Smooth muscle cell of the brain vasculature (primary cell): ENCODE results near the gene ASB8.
"Not testable (repeated sequence)": the region's sequence is repeated elsewhere in the genome, so short reads cannot be mapped to it uniquely, and the experiment has no call there.

Experiments used
- DNase-seq: peaks from one replicate; pipeline ENCODE4 v3.0.0-alpha.2; 2012; ENCODE audit warnings: low read depth, low spot score

ASB8 gene

DNA sequence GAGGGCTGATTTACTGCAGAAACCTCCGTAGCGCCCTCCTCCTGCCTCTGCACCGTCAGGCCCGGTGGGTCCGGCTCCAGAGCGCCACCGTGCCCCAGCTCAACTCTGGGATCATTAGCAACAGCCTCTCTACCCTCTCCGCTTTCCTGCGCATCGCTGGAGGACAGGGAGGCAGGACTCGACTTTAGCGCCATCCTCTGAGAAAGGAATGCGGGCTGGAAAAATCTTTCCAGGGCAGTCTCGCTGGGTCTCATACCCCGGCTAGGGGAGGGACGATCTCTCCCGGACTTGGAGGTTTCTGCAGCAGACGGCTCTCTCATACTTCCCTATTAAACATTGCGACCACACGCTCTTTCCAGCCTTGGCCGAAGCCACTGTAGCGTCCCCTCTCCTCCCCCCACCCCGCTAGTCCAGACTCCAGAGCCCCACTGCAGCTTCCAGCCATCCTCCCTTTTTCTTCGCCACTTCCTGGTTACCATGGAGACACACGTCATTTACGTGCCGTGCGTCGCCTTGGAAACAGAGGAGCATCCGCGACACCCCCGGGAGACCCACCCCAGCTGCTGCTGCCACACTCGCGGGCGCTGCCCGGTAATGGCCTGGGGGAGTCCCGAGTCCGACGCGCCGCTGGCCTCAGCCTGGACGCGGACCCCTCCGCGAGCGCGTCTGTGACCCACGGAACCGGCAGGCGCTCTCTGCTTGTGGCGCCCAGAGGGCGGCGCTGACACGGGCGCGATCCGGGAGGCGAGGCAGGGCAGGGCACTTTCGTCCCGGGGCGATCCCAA lies 26.0 kb upstream of the ASB8 start, which contains the start of gene CCDC184:
Gene CCDC184 (plus strand): TSS at position 554 of the 785 bp plus-strand sequence. CDS start 479 bp downstream, outside the sequence.
- DNase-seq = no peak

DNA sequence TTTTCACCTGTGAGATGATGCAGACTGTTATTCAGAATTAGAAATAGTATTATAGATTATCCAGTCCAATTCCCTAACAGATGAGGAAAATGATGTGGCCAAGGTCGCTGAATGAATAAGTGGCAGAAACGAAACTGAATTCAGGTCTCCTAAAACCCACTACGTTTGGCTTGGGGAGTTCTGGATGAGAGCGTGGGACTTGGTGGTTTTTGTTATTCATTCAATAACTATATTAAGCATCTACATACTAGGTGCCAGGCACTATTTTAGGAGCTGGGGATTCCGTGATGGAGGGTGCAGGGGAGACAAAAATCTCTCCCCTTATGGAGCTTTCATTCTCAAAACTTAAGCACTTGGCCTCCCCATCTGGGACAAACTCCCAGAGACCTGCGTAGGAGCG lies 25.3 kb upstream of the ASB8 start:
- no peak for DNase-seq

DNA sequence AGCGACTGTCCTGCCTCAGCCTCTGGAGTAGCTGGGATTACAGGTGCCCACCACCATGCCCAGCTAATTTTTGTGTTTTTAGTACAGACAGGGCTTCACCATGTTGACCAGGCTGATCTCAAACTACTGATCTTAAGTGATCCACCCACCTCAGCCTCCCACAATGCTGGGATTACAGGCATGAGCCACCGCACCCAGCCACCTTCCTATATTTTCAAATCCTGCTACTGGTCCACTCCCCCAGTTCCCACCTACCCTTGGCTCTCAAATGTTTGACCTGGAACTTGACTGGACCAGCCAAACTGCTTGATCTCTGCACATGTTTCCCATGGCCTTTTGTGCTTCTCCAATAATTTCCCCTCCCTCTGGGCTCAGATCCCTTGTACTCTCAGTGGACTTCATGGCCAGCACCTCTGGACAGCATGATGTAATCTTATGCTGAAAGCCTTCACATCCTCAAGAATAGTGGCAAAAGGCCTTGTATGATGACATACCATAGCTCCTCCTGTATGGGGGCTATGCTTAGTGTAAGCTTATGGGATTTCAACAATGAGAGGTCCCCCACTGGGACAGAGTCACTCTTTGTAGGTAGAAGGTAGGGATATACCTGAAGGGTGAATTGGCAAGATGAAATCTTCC lies 23.7 kb upstream of the ASB8 start:
- DNase-seq = no peak

DNA sequence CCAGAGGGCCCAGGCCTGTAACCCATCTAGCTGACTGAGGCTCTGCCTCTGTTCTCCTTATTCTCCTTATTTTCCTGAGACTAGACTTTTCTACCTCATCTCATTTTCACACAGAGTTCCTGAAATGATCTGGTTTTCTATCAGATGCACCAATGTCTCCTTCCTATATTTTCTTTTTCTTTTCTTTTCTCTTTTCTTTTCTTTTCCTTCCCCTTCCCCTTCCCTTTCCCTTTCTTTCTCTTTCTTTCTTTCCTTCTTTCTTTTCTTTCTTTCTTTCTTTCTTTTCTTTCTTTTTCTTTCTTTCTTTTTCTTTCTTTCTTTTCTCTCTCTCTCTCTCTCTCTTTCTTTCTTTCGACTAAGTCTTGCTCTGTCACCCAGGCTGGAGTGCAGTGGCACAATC lies 23.1 kb upstream of the ASB8 start:
- DNase-seq = no peak

DNA sequence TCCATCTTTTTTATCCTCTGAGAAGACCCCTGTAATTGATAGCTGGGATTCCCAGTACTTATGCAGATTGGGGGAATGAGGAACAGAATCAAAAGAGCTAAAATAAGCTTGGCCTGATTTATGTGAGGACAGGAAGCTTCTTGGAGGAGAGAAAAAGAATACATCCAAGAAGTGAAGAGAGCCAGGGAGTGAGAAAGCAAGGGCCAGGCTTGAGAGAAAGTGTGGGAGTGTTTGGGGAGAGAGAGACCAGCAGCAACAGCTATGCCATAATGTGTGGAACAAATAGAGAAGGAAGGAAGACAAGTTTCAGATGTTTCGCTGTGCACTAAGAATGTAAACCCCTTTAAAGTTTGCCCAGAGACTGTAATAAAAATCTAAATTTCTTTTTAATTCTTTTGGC lies 22.2 kb upstream of the ASB8 start:
- DNase-seq = no peak

DNA sequence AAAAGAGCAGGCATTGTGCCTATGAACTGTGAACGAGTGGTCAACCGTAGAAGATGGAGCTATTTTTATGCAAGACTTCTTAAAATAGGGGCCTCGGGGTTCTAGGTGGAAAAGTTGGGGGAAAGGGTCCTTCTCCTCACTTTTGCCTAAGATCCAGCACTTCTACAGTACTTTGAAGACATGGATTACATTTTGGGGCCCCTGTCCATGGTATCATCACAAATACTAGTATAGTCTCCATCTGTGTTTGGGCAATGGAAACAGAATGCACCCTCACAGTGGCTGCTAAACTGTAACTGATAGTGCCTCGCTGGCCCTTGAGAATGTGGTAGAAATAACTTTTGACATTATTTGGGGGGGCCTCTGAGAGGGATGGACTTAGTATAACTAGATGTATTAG lies 20.7 kb upstream of the ASB8 start:
- no peak for DNase-seq

DNA sequence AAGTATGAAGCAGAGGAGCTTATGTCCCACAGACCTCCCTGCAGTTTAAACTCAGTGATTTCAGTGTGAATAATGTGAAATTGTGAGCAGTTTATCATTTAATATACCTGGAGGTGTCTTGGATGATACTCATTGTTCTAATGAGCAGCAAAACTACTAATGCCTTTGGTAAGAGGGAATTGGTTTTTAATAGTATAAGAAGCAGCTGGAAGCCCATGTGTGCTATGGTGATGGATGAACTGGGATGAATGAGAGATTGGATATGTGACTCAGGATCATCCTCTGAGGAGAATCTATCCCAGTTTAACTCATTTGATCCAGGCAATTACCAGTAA lies 19.1 kb upstream of the ASB8 start:
- DNase-seq = no peak

DNA sequence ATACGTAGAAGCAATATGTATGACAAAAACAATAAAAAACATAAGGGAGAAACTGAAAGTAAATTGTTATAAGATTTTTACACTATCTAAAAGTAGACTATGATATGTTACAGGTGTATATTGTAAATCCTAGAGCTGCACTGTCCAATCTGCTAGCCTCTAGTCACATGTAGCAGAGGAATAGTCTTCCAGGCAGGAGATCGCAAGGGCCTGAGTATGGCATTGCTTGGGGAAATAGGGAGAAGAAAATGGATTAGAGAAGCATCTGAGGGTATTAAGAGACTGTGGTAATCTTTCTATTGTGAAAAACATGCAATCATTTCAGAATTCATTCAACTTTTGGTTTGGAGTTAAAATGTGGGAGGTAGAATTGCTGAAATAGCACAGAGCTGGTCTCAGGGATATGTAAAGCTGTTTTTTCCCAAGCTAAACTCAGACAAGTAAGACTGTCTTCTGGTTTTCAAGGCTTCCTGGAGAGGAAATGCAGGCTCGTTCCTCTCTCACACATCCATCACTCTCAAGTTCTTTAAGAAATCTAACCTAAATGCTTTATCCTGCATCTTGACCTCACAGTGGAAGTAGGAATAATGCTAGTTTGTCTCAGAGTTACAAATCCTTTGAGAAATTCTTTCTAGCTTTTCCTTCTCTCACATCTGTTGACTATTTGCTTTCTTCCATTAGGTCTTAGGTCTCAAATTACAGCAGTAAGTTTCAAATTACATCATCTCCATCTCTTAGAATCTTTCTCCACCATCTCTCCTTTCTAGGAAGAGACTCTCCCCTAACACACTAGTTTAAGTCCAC lies 18.5 kb upstream of the ASB8 start:
- DNase-seq = no peak

DNA sequence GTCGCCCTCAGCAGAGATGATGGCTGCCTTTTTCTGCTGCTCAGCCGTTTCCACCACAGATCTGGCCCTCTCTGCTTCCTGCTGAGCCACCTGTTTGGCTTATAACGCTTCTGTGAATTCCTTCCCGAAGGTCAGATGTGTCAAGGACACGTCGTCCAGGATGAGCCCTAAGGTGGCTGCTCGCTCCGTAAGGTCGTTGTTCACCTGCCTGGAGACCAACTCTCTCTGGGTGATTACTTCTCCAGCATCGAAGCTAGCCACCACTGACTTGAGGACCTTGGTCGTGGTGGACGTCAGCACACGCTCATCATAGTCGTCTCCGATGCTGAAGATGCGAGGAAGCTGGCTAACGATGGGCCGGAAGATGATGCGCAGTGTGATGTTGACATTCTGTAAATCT lies 11.7 kb upstream of the ASB8 start:
- no peak for DNase-seq

DNA sequence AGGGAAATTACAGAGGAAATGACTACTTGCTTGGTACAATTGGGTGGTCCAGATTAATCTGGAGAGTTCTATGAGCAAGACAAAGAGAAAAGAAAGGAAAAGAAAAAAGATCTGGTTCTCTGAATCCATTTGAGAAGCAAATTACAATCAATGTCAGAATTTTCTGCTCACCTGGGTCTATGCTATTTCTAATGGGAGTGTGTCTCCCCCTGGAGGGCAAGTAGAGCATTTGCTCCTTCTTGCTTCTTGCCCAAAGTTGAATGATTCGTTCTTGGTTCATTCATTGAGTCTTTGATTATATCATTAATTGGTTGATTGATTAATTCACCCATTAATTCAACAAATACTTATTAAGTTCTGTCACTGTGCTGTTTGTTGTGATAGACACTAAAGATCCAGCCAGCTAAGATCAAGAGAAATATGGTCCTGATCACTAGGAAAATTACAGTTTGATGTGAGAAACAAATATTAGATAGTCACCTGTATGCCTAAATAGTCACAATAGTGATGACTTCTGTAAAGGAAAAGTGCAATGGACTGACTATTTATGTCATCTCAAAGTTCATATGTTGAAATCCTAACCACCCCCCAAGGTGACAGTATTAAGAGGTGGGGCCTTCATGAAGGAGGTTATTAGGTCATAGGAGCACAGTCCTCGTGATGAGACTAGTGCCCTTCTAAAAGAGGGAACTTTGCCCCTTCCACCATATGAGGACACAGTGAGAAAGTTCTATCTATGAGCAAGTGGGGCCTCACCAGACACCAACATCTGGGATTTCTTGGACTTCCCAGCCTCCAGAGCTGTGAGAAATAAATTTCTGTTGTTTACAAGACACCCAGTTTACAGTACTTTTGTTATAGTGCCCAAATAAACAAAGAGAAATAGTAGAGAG lies 8.0 kb upstream of the ASB8 start:
- DNase-seq = peak; percentile 29

DNA sequence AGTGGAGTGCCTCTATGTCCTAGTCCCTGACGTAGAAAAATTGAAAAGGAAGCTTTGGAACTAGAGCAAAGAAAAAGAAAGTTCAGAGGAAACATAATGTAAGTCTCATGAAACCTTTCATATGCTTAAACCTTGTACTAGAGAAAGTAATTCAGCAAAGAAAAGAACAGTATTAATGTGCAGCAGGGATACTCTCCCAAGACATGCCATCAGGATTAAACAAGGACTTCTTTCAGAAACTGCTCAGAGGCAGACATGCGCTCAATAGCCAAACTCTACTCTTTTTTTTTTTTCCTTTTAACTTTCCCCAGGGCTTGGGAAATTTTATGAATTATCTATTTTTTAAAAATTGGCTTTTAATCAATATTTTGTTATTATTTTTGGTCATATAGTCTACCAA lies 7.1 kb upstream of the ASB8 start:
- no peak for DNase-seq

DNA sequence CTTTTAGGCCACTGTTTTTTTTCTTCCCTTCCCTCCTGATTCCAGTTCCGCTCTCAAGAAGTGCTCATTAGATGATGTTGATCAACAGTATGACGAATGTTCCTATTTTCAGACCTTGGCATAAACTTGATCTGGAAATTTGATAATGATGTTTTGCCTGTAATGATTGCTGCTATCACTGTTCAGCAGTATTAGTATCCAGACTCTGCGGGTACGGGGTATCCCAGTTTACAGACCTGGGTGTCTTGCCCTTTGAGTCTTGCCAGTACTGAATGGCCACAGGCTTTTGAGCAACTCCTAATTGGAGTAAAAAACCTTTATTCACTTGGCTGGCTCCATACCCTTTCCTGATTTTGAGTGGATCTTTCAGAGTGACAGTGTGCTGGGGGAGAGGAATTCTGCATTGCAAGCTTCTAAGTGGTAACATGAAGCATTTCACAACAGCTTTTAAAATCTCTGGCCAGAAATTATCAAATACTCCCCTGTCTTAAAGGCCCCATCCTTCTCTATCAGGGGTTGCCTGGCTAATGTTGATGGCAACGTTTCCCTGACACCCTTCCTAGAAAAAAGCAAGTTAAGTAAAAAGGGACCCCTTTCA lies 5.9 kb upstream of the ASB8 start:
- DNase-seq = no peak

DNA sequence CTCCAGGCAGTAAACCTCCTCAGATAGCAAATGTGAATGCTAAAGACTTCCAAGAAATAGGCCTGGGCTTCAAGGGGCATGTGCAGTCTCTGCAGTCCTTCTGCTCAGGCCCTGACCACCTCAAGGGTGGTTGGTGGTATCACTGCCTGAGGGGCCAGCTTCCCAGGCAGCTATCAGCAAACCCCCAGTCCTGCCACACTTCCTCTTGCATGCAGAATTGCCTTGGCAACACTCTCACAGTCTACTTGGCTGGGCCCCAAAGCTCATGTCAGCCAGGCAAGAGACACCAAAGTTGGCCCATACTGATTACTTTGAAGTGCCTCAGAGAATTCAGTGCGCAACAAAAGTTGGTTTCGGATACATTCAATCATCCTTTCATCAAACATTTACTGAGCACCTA lies 3.5 kb upstream of the ASB8 start:
- no peak for DNase-seq

DNA sequence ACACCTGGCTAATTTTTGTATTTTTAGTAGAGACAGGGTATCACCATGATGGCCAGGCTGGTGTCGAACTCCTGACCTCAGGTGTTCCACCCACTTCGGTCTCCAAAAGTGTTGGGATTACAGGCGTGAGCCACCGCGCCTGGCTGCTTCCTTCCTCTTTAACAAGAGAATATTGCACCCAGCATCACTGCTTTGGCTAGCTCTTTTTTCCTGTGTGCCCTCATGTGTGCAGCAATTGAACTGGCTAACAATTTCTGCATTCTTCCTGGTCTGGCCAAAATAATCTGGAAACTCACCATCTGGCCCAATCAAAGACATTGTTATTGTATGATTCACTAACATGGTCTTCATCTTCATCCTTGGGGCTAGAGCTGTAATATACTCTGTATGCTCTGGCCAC lies 2.7 kb upstream of the ASB8 start:
- no peak for DNase-seq

DNA sequence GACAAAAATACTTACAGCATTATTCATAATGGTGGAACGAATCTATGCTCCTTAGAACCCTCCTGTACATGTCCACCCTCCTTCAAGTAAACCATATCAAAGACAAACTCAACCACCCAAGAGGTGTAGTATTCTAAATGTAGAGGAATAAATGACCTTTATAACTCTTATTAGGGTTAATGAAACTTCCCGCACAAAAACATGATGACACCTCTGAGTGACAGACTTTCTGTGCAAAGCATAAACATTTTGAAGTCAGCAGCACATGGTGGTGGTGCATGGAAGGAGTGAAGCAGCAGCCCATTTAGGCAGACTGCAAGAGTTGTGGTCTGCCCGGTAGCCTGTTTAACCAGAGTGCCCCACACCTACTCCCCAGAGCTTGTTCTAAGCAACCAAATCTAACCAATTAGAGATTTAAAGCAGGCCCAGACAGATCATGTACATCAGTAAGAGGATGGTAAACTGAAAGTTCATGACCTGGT lies 615 bp upstream of the ASB8 start:
- DNase-seq = no peak

DNA sequence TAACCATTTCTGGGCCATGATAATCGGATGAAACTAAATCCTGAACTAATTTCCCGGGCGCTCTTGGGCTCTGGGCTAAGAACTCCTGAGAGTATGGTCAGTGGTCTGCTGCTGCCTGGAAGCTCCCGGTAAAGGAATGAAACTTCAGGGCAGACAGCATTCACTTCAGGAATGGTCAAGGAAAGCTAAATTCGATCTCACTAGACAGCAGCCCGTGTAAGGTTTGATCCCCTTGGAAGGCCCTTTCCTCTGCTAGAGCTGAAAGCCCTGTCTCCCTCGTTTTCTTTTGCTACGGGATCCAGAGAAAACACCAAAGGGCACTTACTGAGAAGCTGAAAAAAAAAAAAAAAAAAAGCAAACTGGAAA lies 680 bp downstream of the ASB8 start:
- DNase-seq = no peak

DNA sequence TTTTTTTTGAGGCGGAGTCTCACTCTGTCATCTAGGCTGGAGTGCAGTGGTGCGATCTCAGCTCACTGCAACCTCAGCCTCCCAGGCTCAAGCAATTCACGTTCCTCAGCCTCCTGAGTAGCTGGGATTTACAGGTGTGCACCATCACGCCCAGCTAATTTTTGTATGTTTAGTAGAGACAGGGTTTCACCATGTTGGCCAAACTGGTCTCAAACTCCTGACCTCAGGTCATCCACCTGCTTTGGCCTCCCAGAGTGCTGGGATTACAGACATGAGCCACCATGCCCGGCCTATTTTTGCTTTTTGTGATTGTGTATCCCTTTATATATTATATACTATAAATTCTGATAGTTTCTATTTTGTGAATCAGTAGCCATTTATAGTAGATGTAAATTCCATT lies 1.5 kb downstream of the ASB8 start:
- DNase-seq = not testable (repeated sequence)

DNA sequence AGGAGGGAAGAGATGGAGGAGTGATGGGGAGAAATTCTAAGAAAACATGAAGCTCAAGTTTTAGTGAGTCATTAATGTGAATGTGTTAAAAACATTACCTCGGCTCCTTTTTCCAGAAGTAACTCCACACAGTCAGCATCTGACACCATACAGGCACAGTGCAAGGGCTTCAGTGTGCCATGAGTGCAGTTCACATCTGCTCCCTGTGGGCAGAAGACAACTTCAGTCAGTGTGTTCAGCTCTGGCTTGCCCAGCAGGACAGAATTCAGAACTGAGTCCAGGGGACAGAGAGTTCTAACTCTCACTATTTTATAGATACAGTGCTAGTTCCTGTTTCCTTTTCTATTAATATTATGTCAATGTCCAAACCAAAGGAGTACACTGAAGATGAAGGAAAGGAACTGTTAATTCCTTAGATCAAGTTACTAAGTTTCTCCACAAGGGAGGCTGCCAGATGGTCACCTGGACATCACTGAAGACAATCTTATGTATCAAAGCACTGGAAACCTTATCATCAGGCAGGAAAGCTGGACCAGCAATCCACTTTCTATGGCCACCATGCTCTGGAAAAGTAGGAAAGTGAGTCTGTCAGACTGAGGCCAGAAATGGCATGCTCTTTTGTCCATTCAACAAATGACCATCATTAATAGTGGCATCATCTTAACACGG lies 6.1 kb downstream of the ASB8 start:
- no peak for DNase-seq

DNA sequence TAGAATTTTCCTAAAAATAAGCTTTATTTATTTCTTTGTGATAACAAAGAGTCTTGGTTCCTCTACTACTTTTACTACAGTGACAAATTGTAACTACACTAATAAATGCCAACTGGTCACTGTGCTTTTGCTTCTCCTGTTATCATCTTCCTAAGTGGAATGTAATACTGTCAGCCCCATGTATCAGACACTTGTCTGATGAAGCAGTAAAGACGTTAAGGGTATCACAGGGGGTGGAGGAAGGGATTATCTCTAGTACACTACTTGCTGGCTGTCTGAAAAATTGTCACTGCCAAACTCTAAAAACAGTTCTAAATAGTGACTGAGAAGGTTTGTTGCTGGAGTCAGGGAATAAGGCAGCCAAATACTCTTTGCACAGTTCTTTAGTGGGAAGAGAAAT lies 11.3 kb downstream of the ASB8 start:
- DNase-seq = no peak

DNA sequence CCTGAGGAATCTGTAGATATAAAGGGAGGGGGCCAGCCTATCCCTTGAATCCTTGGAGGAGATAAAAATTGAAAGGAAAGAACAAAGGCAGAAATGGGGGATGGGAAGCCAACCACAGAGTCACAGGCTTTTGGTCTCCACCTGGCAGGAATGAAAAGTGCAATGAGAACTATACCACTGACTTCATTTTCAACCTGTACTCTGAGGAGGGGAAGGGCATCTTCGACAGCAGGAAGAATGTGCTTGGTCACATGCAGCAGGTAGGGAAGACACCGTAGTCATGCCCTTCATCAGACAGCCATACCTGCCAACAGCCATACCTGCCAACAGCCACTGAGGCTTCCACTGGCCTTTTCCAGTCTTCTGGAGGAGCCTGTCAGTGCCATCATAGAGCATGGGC lies 13.4 kb downstream of the ASB8 start:
- no peak for DNase-seq
